MCF 10A (cell line): ENCODE results near the gene LRFN3. TPM values are rescaled to one million over a fixed set of nuclear protein-coding genes. Genes with fewer than 3 reads are reported as not detected.

Source experiments
- BruUV-seq: library from RNA; stranded (reverse); fragments of 400-500 nt; replicated peaks from 2 replicates; lab custom pipeline; 2021; lab: Mats Ljungman, UMichigan
- CTCF ChIA-PET: fragments of 300-600 bp; sonication (Branson Sonifier 250); formaldehyde crosslinking; extraction: SDS; loops from one replicate; lab custom pipeline; 2021; ENCODE audit warnings: antibody characterized with exemption, inconsistent platforms; lab: Yijun Ruan, JAX
- POLR2A ChIA-PET: fragments of 300-600, 350-650 bp; sonication (Branson Sonifier 250); formaldehyde crosslinking; extraction: SDS; loops from one replicate; lab custom pipeline; 2020; ENCODE audit warnings: antibody characterized with exemption, inconsistent platforms; lab: Yijun Ruan, JAX
- DNase-seq: peaks from one replicate; pipeline ENCODE4 v3.0.0-alpha.2; 2018; ENCODE audit not compliant: unreplicated experiment
- H3K27ac Mint-ChIP-seq: one replicate; pipeline ENCODE4 v1.8.0; 2022; ENCODE audit warnings: mild to moderate bottlenecking, low read depth, mixed read lengths; ENCODE audit not compliant: unreplicated experiment
- H3K27me3 Mint-ChIP-seq: one replicate; pipeline ENCODE4 v1.8.0; 2022; ENCODE audit warnings: mixed read lengths; ENCODE audit not compliant: insufficient read depth, unreplicated experiment
- H3K36me3 Mint-ChIP-seq: one replicate; pipeline ENCODE4 v1.8.0; 2022; ENCODE audit warnings: mild to moderate bottlenecking, moderate library complexity, mixed read lengths; ENCODE audit not compliant: insufficient read depth, unreplicated experiment
- H3K4me1 Mint-ChIP-seq: one replicate; pipeline ENCODE4 v1.8.0; 2022; ENCODE audit warnings: mixed read lengths; ENCODE audit not compliant: insufficient read depth, unreplicated experiment
- H3K4me3 Mint-ChIP-seq: one replicate; pipeline ENCODE4 v1.8.0; 2022; ENCODE audit warnings: mild to moderate bottlenecking, moderate library complexity, mixed read lengths; ENCODE audit not compliant: unreplicated experiment
- H3K9me3 Mint-ChIP-seq: one replicate; pipeline ENCODE4 v1.8.0; 2022; ENCODE audit warnings: mixed read lengths; ENCODE audit not compliant: unreplicated experiment
- CTCF ChIP-seq: fragments of 200-600 bp; IDR thresholded peaks from one replicate; pipeline ENCODE4 v1.8.0; 2022; ENCODE audit warnings: antibody characterized with exemption, mild to moderate bottlenecking; ENCODE audit not compliant: unreplicated experiment
- intact Hi-C: fragments of 100-400 bp; cut with micrococcal nuclease; formaldehyde crosslinking; loops from 2 replicates; pipeline ENCODE4 v1.14.1; 2022
- total RNA-seq: library from RNA; stranded (reverse); gene quantifications from 2 replicates; pipeline ENCODE4 v1.2.3, GENCODE V29; 2022

The LRFN3 gene
- total RNA-seq, 1 experiment from 2014 or later = 7.4 TPM

GRCh38 chr19:35913589-35913988 is 22.6 kb upstream of the LRFN3 start:
- Mint-ChIP-seq H3K4me3 (no peak overlapping the region), H3K27ac (no peak overlapping the region), H3K9me3 (no peaks in the 10 kb centered on the region), H3K27me3 (peaks cover 11% of the 10 kb centered on the region), H3K4me1 (no peaks in the 10 kb centered on the region), H3K36me3 (no peaks in the 10 kb centered on the region)
- POLR2A ChIA-PET = no interaction called here
- BruUV-seq = no TSS peak
- TF ChIP-seq CTCF = no peak
- intact Hi-C loops = no loop called here
- DNase-seq = no peak
- CTCF ChIA-PET = interaction anchor here (0.6 to 1.8 kb wide), 2 partner anchors 31 to 505 kb away, joined by 3 to 4 read pairs; no protein-coding TSS in a partner anchor

- ChIA-PET POLR2A (no interaction called here), CTCF (interaction anchor here (0.6 to 1.5 kb wide), 4 partner anchors 10 to 31 kb away, joined by 3 to 6 read pairs (median 3); no protein-coding TSS in a partner anchor)
- Mint-ChIP-seq H3K4me3 (no peak overlapping the region), H3K9me3 (no peaks in the 10 kb centered on the region), H3K36me3 (no peaks in the 10 kb centered on the region), H3K27ac (no peak overlapping the region), H3K27me3 (peaks cover 11% of the 10 kb centered on the region), H3K4me1 (no peaks in the 10 kb centered on the region)
- intact Hi-C loops = no loop called here
- no TSS peak for BruUV-seq
- no peak for DNase-seq
- TF ChIP-seq CTCF = no peak
Measured at GRCh38 chr19:35915443-35915842, 20.7 kb upstream of the LRFN3 start.

- no peak for DNase-seq
- intact Hi-C loops = no loop called here
- Mint-ChIP-seq H3K4me1 (no peaks in the 10 kb centered on the region), H3K9me3 (no peaks in the 10 kb centered on the region), H3K4me3 (no peak overlapping the region), H3K27me3 (peaks cover 10% of the 10 kb centered on the region), H3K27ac (no peak overlapping the region), H3K36me3 (no peaks in the 10 kb centered on the region)
- ChIA-PET POLR2A (interaction anchor here (1.6 kb wide), 1 partner anchor 12 kb away, joined by 3 read pairs; no protein-coding TSS in a partner anchor), CTCF (no interaction called here)
- TF ChIP-seq CTCF = no peak
- no TSS peak for BruUV-seq
Measured at GRCh38 chr19:35919306-35919705, 16.9 kb upstream of the LRFN3 start.

GRCh38 chr19:35921012-35921411 is 15.2 kb upstream of the LRFN3 start:
- peaks cover 14% of the 10 kb centered on the region for H3K27me3 Mint-ChIP-seq
- H3K9me3 Mint-ChIP-seq = no peaks in the 10 kb centered on the region
- no peak for DNase-seq
- ChIA-PET POLR2A (interaction anchor here (0.6 kb wide), 1 partner anchor 93 kb away, joined by 4 read pairs; the partner anchor contains the start of gene ALKBH6), CTCF (interaction anchor here (0.6 to 1.3 kb wide), 2 partner anchors 10 to 329 kb away, joined by 3 read pairs; no protein-coding TSS in a partner anchor)
- no peaks in the 10 kb centered on the region for H3K4me1 Mint-ChIP-seq
- no TSS peak for BruUV-seq
- H3K4me3 Mint-ChIP-seq = no peak overlapping the region
- intact Hi-C loops = no loop called here
- no peak for TF ChIP-seq CTCF
- H3K27ac Mint-ChIP-seq = no peak overlapping the region
- no peaks in the 10 kb centered on the region for H3K36me3 Mint-ChIP-seq
